Upper lobe of left lung (tissue), 6 donors: Measurements from ENCODE around the gene GPR61. TPM values are rescaled to one million over a fixed set of nuclear protein-coding genes. Genes with fewer than 3 reads are reported as not detected.

Experiments used
- ATAC-seq, 2 donors: fragments of 200-7000 bp; cut with Tn5 transposase; one replicate each; pipeline ENCODE4 v1.9.1; 2022; ENCODE audit warnings: mild to moderate bottlenecking in 2 of 2, moderate library complexity in 2 of 2; ENCODE audit not compliant: low FRiP score in 2 of 2
- DNase-seq, 2 donors: peaks; one replicate each; pipeline ENCODE4 v3.0.0-alpha.2; 2019 to 2020
- H3K27ac ChIP-seq, 4 donors: fragments of 200-600 bp; sonication (generic); one replicate each; pipeline ENCODE4 v1.5.1; 2016 to 2019
- H3K27me3 ChIP-seq, 4 donors: fragments of 200-600 bp; sonication (generic); one replicate each; pipeline ENCODE4 v1.5.1; 2017 to 2019
- H3K36me3 ChIP-seq, 4 donors: fragments of 200-600 bp; sonication (generic); one replicate each; pipeline ENCODE4 v1.5.1; 2016 to 2019
- H3K4me1 ChIP-seq, 4 donors: fragments of 200-600 bp; sonication (generic); one replicate each; pipeline ENCODE4 v1.5.1; 2018 to 2019
- H3K4me3 ChIP-seq, 4 donors: fragments of 200-600 bp; sonication (generic); one replicate each; pipeline ENCODE4 v1.5.1; 2017 to 2019; ENCODE audit warnings: mild to moderate bottlenecking in 2 of 4, moderate library complexity in 1 of 4
- H3K9me3 ChIP-seq, 4 donors: fragments of 200-600 bp; sonication (generic); one replicate each; pipeline ENCODE4 v1.5.1; 2018 to 2019
- CTCF ChIP-seq, 6 experiments: fragments of 450-650 bp in 4 of 6; fragments of 200-600 bp in 2 of 6; sonication (generic) in 2 of 6; IDR thresholded peaks; one replicate each; pipeline ENCODE4 v1.5.1; 2016 to 2019; ENCODE audit warnings: antibody characterized with exemption in 6 of 6
- EP300 ChIP-seq, 4 donors: sonication (generic); formaldehyde crosslinking; IDR thresholded peaks; one replicate each; pipeline ENCODE4 v1.5.1; 2017; ENCODE audit warnings: antibody characterized with exemption in 4 of 4, control low read depth in 2 of 4
- POLR2A ChIP-seq, 4 donors: fragments of 450-650 bp; IDR thresholded peaks; one replicate each; pipeline ENCODE4 v1.5.1; 2016 to 2017; ENCODE audit warnings: antibody characterized with exemption in 4 of 4, mild to moderate bottlenecking in 2 of 4
- POLR2AphosphoS5 ChIP-seq, 2 donors: sonication (generic); formaldehyde crosslinking; IDR thresholded peaks; one replicate each; pipeline ENCODE4 v1.5.1; 2017; ENCODE audit warnings: antibody characterized with exemption in 2 of 2
- WGBS, 2 donors: methylation state at CpG; one replicate each; pipeline ENCODE4 v1.1.5; 2017 to 2018; 5-methylcytosine and 5-hydroxymethylcytosine counted together
- total RNA-seq, 6 donors: library from RNA; depleted of rRNA in 4 of 6; stranded (reverse); fragments of >200 nt in 4 of 6; gene quantifications; one replicate each; pipeline versions ENCODE4 v1.1.0 to v1.2.1, GENCODE V29; 2016 to 2021
- donor health status: DM: no; HTN: no; CAD: no; lungs with moderate emphysema.
- donor health status: DM: no; HTN: yes; CAD: no; lungs with severe emphysema.

GPR61 gene
- total RNA-seq, 6 donors from 2014 or later: not detected

GRCh38 chr1:109514846-109515245 lies 24.8 kb upstream of the GPR61 start:
- no peak overlapping the region for H3K4me3 ChIP-seq
- DNase-seq (no peak), ATAC-seq (no peak)
- 55 to 58% methylated on average over 3 of the region's 3 CpGs for WGBS, 2 donors
- H3K36me3 ChIP-seq: no peaks in the 10 kb centered on the region
- no peaks in the 10 kb centered on the region for H3K9me3 ChIP-seq
- H3K4me1 ChIP-seq: peaks cover 6 to 10% (median 9%) of the 10 kb centered on the region in 4 donors
- H3K27me3 ChIP-seq: no peaks in the 10 kb centered on the region
- TF ChIP-seq EP300 (IDR thresholded peaks at IDR 0.05) (no peak), POLR2AphosphoS5 (IDR thresholded peaks at IDR 0.05) (no peak), CTCF (IDR thresholded peaks at IDR 0.05) (no peak), POLR2A (IDR thresholded peaks at IDR 0.05) (no peak)
- H3K27ac ChIP-seq: no peak overlapping the region

GRCh38 chr1:109516872-109517271 lies 22.8 kb upstream of the GPR61 start:
- DNase-seq (no peak), ATAC-seq (no peak)
- Histone ChIP-seq H3K27me3 (no peaks in the 10 kb centered on the region), H3K4me1 (no peaks in the 10 kb centered on the region), H3K9me3 (no peaks in the 10 kb centered on the region), H3K27ac (no peak overlapping the region), H3K4me3 (no peak overlapping the region), H3K36me3 (no peaks in the 10 kb centered on the region)
- TF ChIP-seq CTCF (IDR thresholded peaks at IDR 0.05) (no peak), POLR2A (IDR thresholded peaks at IDR 0.05) (no peak), EP300 (IDR thresholded peaks at IDR 0.05) (no peak), POLR2AphosphoS5 (IDR thresholded peaks at IDR 0.05) (no peak)
- 83 to 87% methylated on average over 5 of the region's 5 CpGs for WGBS, 2 donors

GRCh38 chr1:109517337-109517736 lies 22.3 kb upstream of the GPR61 start:
- 86 to 87% methylated on average over 5 of the region's 5 CpGs for WGBS, 2 donors

GRCh38 chr1:109521002-109521951 lies 18.4 kb upstream of the GPR61 start:
- H3K9me3 ChIP-seq: no peaks in the 10 kb centered on the region
- no peak overlapping the region for H3K4me3 ChIP-seq
- no peaks in the 10 kb centered on the region for H3K4me1 ChIP-seq
- no peaks in the 10 kb centered on the region for H3K36me3 ChIP-seq
- H3K27me3 ChIP-seq: no peaks in the 10 kb centered on the region
- H3K27ac ChIP-seq: no peak overlapping the region
- no peak for ATAC-seq
- 75 to 87% methylated on average over 14 of the region's 14 CpGs for WGBS, 2 donors
- TF ChIP-seq EP300 (IDR thresholded peaks at IDR 0.05) (no peak), POLR2A (IDR thresholded peaks at IDR 0.05) (no peak), POLR2AphosphoS5 (IDR thresholded peaks at IDR 0.05) (no peak), CTCF (IDR thresholded peaks at IDR 0.05) (no peak)
- no peak for DNase-seq

More at GRCh38 chr1:109517337-109517736, 22.3 kb upstream of the GPR61 start:
- Histone ChIP-seq H3K36me3 (no peaks in the 10 kb centered on the region), H3K9me3 (no peaks in the 10 kb centered on the region), H3K27me3 (no peaks in the 10 kb centered on the region), H3K4me1 (no peaks in the 10 kb centered on the region), H3K4me3 (no peak overlapping the region), H3K27ac (no peak overlapping the region)
- no peak for TF ChIP-seq POLR2AphosphoS5 (IDR thresholded peaks at IDR 0.05)
- no peak for TF ChIP-seq POLR2A (IDR thresholded peaks at IDR 0.05)
- no peak for TF ChIP-seq EP300 (IDR thresholded peaks at IDR 0.05)
- no peak for TF ChIP-seq CTCF (IDR thresholded peaks at IDR 0.05)
- DNase-seq (no peak), ATAC-seq (no peak)
